HepG2 (cell line): ENCODE results near the gene AKNA. TPM values are rescaled to one million over a fixed set of nuclear protein-coding genes. Genes with fewer than 3 reads are reported as not detected.

ENCODE experiments used
- ATAC-seq: fragments of 200-7000 bp; cut with Tn5 transposase; 3 replicates; pipeline ENCODE4 v1.9.1; 2020; ENCODE audit warnings: mild to moderate bottlenecking, moderate library complexity
- BruUV-seq: library from RNA; stranded (reverse); fragments of 400-500 nt; replicated peaks from 2 replicates; lab custom pipeline; 2021; lab: Mats Ljungman, UMichigan
- CTCF ChIA-PET: fragments of 300-600 bp; formaldehyde crosslinking; extraction: SDS; loops from one replicate; lab custom pipeline; 2021; ENCODE audit warnings: low total read pairs, inconsistent platforms, low intra/inter-chr PET ratio; lab: Yijun Ruan, JAX
- POLR2A ChIA-PET: fragments of 350-600 bp; sonication (Branson Sonifier 250); formaldehyde crosslinking; loops from one replicate; lab custom pipeline; 2020; ENCODE audit warnings: antibody characterized with exemption, inconsistent platforms; lab: Yijun Ruan, JAX
- DNase-seq: peaks from one replicate; pipeline ENCODE4 v3.0.0-alpha.2; 2015; ENCODE audit warnings: low spot score
- FAIRE-seq: peaks from 3 replicates; lab custom pipeline; 2011; peaks lifted over from hg19 to GRCh38; lab: Jason Lieb, UNC
- H2AFZ ChIP-seq: one replicate; pipeline ENCODE4 v1.6.1; 2011; ENCODE audit warnings: low read length, inconsistent platforms
- H3K27ac ChIP-seq: fragments of 300-600 bp; 3 replicates; pipeline ENCODE4 v1.8.0; 2011; ENCODE audit warnings: mixed run types, mild to moderate bottlenecking, mixed read lengths, low read length, inconsistent platforms; ENCODE audit not compliant: insufficient read depth; ENCODE audit errors: extremely low read length
- H3K27me3 ChIP-seq, 2 experiments: fragments of 200-600 bp in 1 of 2; 2 replicates in 1 of 2; 3 replicates in 1 of 2; pipeline versions ENCODE4 v1.6.0 to v1.8.0; 2011; ENCODE audit warnings: low read length in 2 of 2, mild to moderate bottlenecking in 2 of 2, moderate library complexity in 2 of 2, inconsistent platforms in 1 of 2; ENCODE audit not compliant: insufficient read depth in 2 of 2, control insufficient read depth in 1 of 2
- H3K36me3 ChIP-seq, 2 experiments: fragments of 200-600 bp in 1 of 2; replicated peaks in 1 of 2; 2 replicates in 1 of 2; 3 replicates in 1 of 2; pipeline versions ENCODE4 v1.5.1 to v1.8.0; 2011; ENCODE audit warnings: low read length in 2 of 2, inconsistent platforms in 1 of 2; ENCODE audit not compliant: insufficient read depth in 2 of 2, control insufficient read depth in 1 of 2
- H3K4me1 ChIP-seq: 2 replicates; pipeline ENCODE4 v1.5.1; 2012; ENCODE audit warnings: low read length, inconsistent platforms; ENCODE audit not compliant: insufficient read depth
- H3K4me2 ChIP-seq: 2 replicates; pipeline ENCODE4 v1.6.0; 2011; ENCODE audit warnings: low read depth, low read length, inconsistent platforms
- H3K4me3 ChIP-seq, 3 experiments: fragments of 200-600 bp in 1 of 3; sonication (generic), shearing (Covaris generic) in 1 of 3; replicated peaks in 1 of 3; 2 replicates each; pipeline ENCODE4 v1.5.1; 2011 to 2016; ENCODE audit warnings: low read length in 3 of 3, inconsistent platforms in 2 of 3, low read depth in 2 of 3, mild to moderate bottlenecking in 2 of 3, control low read depth in 1 of 3, mixed read lengths in 1 of 3; ENCODE audit not compliant: insufficient read depth in 1 of 3
- H3K79me2 ChIP-seq: one replicate; pipeline ENCODE4 v1.6.1; 2011; ENCODE audit warnings: low read length, inconsistent platforms; ENCODE audit not compliant: insufficient read depth
- H3K9ac ChIP-seq: 2 replicates; pipeline ENCODE4 v1.6.0; 2011; ENCODE audit warnings: mild to moderate bottlenecking, low read depth, low read length, inconsistent platforms; ENCODE audit not compliant: insufficient read depth
- H3K9me3 ChIP-seq: 2 replicates; pipeline ENCODE4 v1.5.1; 2012; ENCODE audit warnings: mild to moderate bottlenecking, low read length
- H4K20me1 ChIP-seq: 2 replicates; pipeline ENCODE4 v1.6.0; 2011; ENCODE audit warnings: inconsistent platforms, mild to moderate bottlenecking, low read length, moderate library complexity; ENCODE audit not compliant: insufficient read depth
- CBX2 ChIP-seq, 2 experiments: fragments of 200-600 bp in 1 of 2; sonication (generic); formaldehyde crosslinking in 1 of 2; IDR thresholded peaks; 2 replicates each; pipeline versions ENCODE4 v1.7.0 to v1.8.1; 2018 to 2022; ENCODE audit warnings: low read depth in 2 of 2, low read length in 1 of 2, mild to moderate bottlenecking in 1 of 2, missing genetic modification reagents in 1 of 2
- HNF4G ChIP-seq, 2 experiments: sonication (generic) in 1 of 2; formaldehyde crosslinking in 1 of 2; IDR thresholded peaks; 2 replicates each; pipeline versions ENCODE4 v1.4.0 to v1.6.1; 2011 to 2020; ENCODE audit warnings: borderline replicate concordance in 2 of 2, low read depth in 2 of 2, mild to moderate bottlenecking in 2 of 2, low read length in 1 of 2, missing genetic modification reagents in 1 of 2, moderate library complexity in 1 of 2
- MTA1 ChIP-seq: sonication (generic); formaldehyde crosslinking; IDR thresholded peaks from 2 replicates; pipeline ENCODE4 v1.4.0; 2020; ENCODE audit warnings: missing genetic modification reagents, mild to moderate bottlenecking, borderline replicate concordance
- TBL1XR1 ChIP-seq: fragments of 150-350 bp; IDR thresholded peaks from 2 replicates; pipeline ENCODE4 v1.6.1; 2014; ENCODE audit warnings: borderline replicate concordance, low read length; ENCODE audit not compliant: partially characterized antibody
- ZFP82 ChIP-seq: sonication (generic); formaldehyde crosslinking; IDR thresholded peaks from 2 replicates; pipeline ENCODE4 v1.5.1; 2020; ENCODE audit warnings: mild to moderate bottlenecking, missing genetic modification reagents, borderline replicate concordance
- WGBS: methylation state at CpG from one replicate; pipeline ENCODE4 v1.1.6; 2017; ENCODE audit warnings: low lambda C conversion rate; 5-methylcytosine and 5-hydroxymethylcytosine counted together
- in situ Hi-C: cut with HindIII; loops from 2 replicates; pipeline ENCODE4 v1.10.0; 2017; ENCODE audit warnings: low pct_unique_long_range_greater_than_20kb; ENCODE audit not compliant: extremely low pct_ligation_motif_present
- intact Hi-C: fragments of 100-400 bp; cut with micrococcal nuclease; formaldehyde crosslinking; loops from one replicate; pipeline ENCODE4 v1.10.0; 2022; ENCODE audit not compliant: unreplicated experiment
- polyA plus RNA-seq, 8 experiments: library from polyadenylated mRNA; depleted of rRNA in 3 of 8; stranded (reverse) in 7 of 8; unstranded in 1 of 8; fragments of >200 nt; fragmentation: Illumina TruSeq in 4 of 8; extraction: Trizol in 4 of 8; gene quantifications; 2 replicates each; pipeline versions ENCODE4 v1.2.1 to v1.2.3, GENCODE V29; 2011 to 2016; ENCODE audit warnings: low read depth in 4 of 8, missing spikeins in 1 of 8, mixed read lengths in 1 of 8; ENCODE audit not compliant: insufficient read depth in 1 of 8
- total RNA-seq, 5 experiments: library from RNA; depleted of rRNA; stranded (reverse); fragments of >200 nt; fragmentation: Illumina TruSeq; extraction: Trizol; gene quantifications; 2 replicates each; pipeline ENCODE4 v1.2.3, GENCODE V29; 2016; ENCODE audit warnings: low read depth in 1 of 5
- TF ChIP-seq, protein P1 (sequence below): sonication (generic); formaldehyde crosslinking; IDR thresholded peaks from 2 replicates; pipeline ENCODE4 v1.9.0; 2021; ENCODE audit warnings: missing genetic modification reagents, borderline replicate concordance
- TF ChIP-seq, protein P2 (sequence below): sonication (generic); formaldehyde crosslinking; IDR thresholded peaks from 2 replicates; pipeline ENCODE4 v1.5.0; 2020; ENCODE audit warnings: missing genetic modification reagents

Gene AKNA
- total and polyA plus RNA-seq, 2 of the 13 experiments (the other 11 are each of a cell fraction or from before 2014, with no cell fraction given) = 3.0 to 3.1 TPM

DNA sequence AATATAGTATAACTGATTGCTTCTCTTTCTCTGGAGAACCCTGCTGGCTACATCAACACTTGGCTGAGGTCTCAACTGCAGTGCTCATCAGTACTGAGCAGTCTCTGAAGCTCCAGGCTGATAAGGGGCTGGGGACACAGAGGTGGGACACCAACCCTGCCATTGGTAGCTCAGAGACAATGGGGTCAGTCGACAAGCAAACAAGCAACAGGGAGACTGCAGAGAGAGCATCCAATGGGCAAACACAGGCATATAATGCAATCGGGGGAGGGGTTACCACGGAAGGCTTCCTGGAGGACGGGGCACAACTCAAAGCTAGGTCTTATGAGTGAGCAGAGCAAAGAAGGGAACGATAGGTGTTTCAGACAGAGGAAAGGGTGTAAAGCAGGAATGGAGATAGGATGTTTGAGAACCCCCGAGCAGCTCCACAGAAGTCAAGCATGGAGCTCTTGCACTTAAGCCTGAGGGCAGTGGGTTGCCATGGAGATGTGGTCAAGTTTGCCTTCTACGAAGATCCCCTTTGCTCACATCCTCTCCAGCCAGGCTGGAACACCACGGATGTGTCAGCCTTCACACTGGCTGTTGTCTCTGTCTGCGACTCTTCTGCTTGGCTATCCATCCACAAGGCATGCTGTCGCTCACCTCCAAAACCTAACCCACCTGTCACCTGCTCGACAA is 21.5 kb upstream of the AKNA start:
- WGBS = 42% methylated on average over 11 of the region's 11 CpGs
- H3K9me3 ChIP-seq = no peaks in the 10 kb centered on the region
- no peaks in the 10 kb centered on the region for H3K27me3 ChIP-seq
- no peak overlapping the region for H3K4me3 ChIP-seq
- no peak overlapping the region for H3K27ac ChIP-seq
- intact Hi-C loops (loop anchor here (5.0 to 10.0 kb wide), 3 partner anchors 498 to 1826 kb away; no protein-coding TSS in a partner anchor), in situ Hi-C loops (loop anchor here (10.0 to 25.0 kb wide), 3 partner anchors 96 to 503 kb away; partner anchors contain the start of genes TEX53 and WHRN)
- CTCF ChIA-PET = no interaction called here
- H3K36me3 ChIP-seq = no peaks in the 10 kb centered on the region
- ATAC-seq = no peak
- H3K4me1 ChIP-seq = peaks cover 20% of the 10 kb centered on the region
- H2AFZ ChIP-seq = no peak overlapping the region
- TF ChIP-seq, protein P1, sequence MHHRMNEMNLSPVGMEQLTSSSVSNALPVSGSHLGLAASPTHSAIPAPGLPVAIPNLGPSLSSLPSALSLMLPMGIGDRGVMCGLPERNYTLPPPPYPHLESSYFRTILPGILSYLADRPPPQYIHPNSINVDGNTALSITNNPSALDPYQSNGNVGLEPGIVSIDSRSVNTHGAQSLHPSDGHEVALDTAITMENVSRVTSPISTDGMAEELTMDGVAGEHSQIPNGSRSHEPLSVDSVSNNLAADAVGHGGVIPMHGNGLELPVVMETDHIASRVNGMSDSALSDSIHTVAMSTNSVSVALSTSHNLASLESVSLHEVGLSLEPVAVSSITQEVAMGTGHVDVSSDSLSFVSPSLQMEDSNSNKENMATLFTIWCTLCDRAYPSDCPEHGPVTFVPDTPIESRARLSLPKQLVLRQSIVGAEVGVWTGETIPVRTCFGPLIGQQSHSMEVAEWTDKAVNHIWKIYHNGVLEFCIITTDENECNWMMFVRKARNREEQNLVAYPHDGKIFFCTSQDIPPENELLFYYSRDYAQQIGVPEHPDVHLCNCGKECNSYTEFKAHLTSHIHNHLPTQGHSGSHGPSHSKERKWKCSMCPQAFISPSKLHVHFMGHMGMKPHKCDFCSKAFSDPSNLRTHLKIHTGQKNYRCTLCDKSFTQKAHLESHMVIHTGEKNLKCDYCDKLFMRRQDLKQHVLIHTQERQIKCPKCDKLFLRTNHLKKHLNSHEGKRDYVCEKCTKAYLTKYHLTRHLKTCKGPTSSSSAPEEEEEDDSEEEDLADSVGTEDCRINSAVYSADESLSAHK (CRISPR knock-in tag) = no peak
- H3K79me2 ChIP-seq = no peaks in the 10 kb centered on the region
- H3K9ac ChIP-seq = no peak overlapping the region
- H4K20me1 ChIP-seq = no peaks in the 10 kb centered on the region
- no TSS peak for BruUV-seq
- H3K4me2 ChIP-seq = no peak overlapping the region
- POLR2A ChIA-PET = no interaction called here
- no peak for DNase-seq
- no peak for FAIRE-seq

DNA sequence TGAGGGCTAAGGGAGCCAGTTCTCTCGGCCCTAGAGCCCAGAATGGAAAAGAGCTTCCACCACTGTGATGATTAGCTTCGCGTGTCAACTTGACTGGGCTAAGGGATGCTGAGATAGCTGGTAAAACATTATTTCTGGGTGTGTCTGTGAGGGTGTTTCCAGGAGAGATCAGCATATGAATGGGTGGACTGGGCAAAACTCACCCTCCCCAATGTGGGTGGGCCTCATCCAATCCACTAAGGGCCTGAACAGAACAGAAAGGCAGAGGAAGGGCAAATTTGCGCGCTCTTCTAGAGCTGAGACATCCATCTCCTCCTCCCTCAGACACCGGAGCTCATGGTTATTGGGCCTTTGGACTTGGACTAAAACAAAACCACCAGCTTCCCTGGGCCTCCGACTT is 20.9 kb upstream of the AKNA start:
- ATAC-seq (no peak), DNase-seq (no peak), FAIRE-seq (no peak)
- Histone ChIP-seq H4K20me1 (no peaks in the 10 kb centered on the region), H3K4me3 (no peak overlapping the region), H3K4me2 (no peak overlapping the region), H3K9me3 (no peaks in the 10 kb centered on the region), H3K27me3 (no peaks in the 10 kb centered on the region), H3K36me3 (no peaks in the 10 kb centered on the region), H3K27ac (no peak overlapping the region), H3K79me2 (no peaks in the 10 kb centered on the region), H3K9ac (no peak overlapping the region), H2AFZ (no peak overlapping the region), H3K4me1 (peaks cover 20% of the 10 kb centered on the region)
- no TSS peak for BruUV-seq
- in situ Hi-C loops (loop anchor here (10.0 to 25.0 kb wide), 3 partner anchors 96 to 504 kb away; partner anchors contain the start of genes TEX53 and WHRN), intact Hi-C loops (loop anchor here (5.0 to 10.0 kb wide), 3 partner anchors 499 to 1826 kb away; no protein-coding TSS in a partner anchor)
- ChIA-PET POLR2A (no interaction called here), CTCF (no interaction called here)
- WGBS = 71% methylated on average over 6 of the region's 7 CpGs
- no peak for TF ChIP-seq ZFP82 (CRISPR knock-in tag)
- TF ChIP-seq CBX2 (IDR thresholded peaks at IDR 0.05; ENCODE audit: low read depth, low read length) = no peak
- no peak for TF ChIP-seq CBX2 (CRISPR knock-in tag; IDR thresholded peaks at IDR 0.05; ENCODE audit: low read depth)
- no peak for TF ChIP-seq MTA1 (CRISPR knock-in tag)
- TF ChIP-seq, protein P2, sequence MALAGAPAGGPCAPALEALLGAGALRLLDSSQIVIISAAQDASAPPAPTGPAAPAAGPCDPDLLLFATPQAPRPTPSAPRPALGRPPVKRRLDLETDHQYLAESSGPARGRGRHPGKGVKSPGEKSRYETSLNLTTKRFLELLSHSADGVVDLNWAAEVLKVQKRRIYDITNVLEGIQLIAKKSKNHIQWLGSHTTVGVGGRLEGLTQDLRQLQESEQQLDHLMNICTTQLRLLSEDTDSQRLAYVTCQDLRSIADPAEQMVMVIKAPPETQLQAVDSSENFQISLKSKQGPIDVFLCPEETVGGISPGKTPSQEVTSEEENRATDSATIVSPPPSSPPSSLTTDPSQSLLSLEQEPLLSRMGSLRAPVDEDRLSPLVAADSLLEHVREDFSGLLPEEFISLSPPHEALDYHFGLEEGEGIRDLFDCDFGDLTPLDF = no peak
- no peak for TF ChIP-seq HNF4G (IDR thresholded peaks at IDR 0.05; ENCODE audit: borderline replicate concordance, low read depth, low read length)
- TF ChIP-seq HNF4G (CRISPR knock-in tag; IDR thresholded peaks at IDR 0.05; ENCODE audit: borderline replicate concordance, low read depth) = no peak
- TF ChIP-seq TBL1XR1 = no peak
